TTC549 (cell line): Measurements from ENCODE around the gene RAD52.
"Not testable (repeated sequence)": the region's sequence is repeated elsewhere in the genome, so short reads cannot be mapped to it uniquely, and the experiment has no call there.

ENCODE experiments used
- FAIRE-seq: peaks from 2 replicates; lab custom pipeline; 2012; peaks lifted over from hg19 to GRCh38; lab: Jason Lieb, UNC

RAD52 gene

GRCh38 chr12:966724-967123 is 17.2 kb upstream of the RAD52 start:
- no peak for FAIRE-seq

GRCh38 chr12:958588-959123 is 9.2 kb upstream of the RAD52 start:
- FAIRE-seq = no peak

GRCh38 chr12:955939-956338 is 6.4 kb upstream of the RAD52 start:
- no peak for FAIRE-seq

GRCh38 chr12:954741-955140 is 5.2 kb upstream of the RAD52 start:
- no peak for FAIRE-seq

GRCh38 chr12:953776-954175 is 4.3 kb upstream of the RAD52 start:
- no peak for FAIRE-seq

- FAIRE-seq = no peak
These were observed 1.7 kb upstream of the RAD52 start for GRCh38 chr12:951176-951575.

- no peak for FAIRE-seq
These were observed 1.3 kb downstream of the RAD52 start for GRCh38 chr12:948238-948637.

- FAIRE-seq = no peak
These were observed 2.9 kb downstream of the RAD52 start for GRCh38 chr12:946631-947030.

- FAIRE-seq = no peak
These were observed 3.3 kb downstream of the RAD52 start for GRCh38 chr12:946212-946611.

- FAIRE-seq = no peak
These were observed 5.3 kb downstream of the RAD52 start for GRCh38 chr12:944211-944610.

- no peak for FAIRE-seq
These were observed 6.4 kb downstream of the RAD52 start for GRCh38 chr12:943051-943450.

- no peak for FAIRE-seq
These were observed 10.7 kb downstream of the RAD52 start for GRCh38 chr12:938810-939209.

GRCh38 chr12:936377-937345 is 12.8 kb downstream of the RAD52 start:
- no peak for FAIRE-seq

GRCh38 chr12:935891-936290 is 13.6 kb downstream of the RAD52 start:
- FAIRE-seq = not testable (repeated sequence)

GRCh38 chr12:931591-931990 is 17.9 kb downstream of the RAD52 start:
- FAIRE-seq = no peak

- FAIRE-seq = no peak
These were observed 18.4 kb downstream of the RAD52 start for GRCh38 chr12:931060-931459.

- no peak for FAIRE-seq
These were observed 22.9 kb downstream of the RAD52 start for GRCh38 chr12:926641-927040.

GRCh38 chr12:922285-922684 is 27.2 kb downstream of the RAD52 start:
- FAIRE-seq = no peak

- no peak for FAIRE-seq
These were observed 28.8 kb downstream of the RAD52 start for GRCh38 chr12:920676-921075.

GRCh38 chr12:916712-917445 is 32.6 kb downstream of the RAD52 start:
- FAIRE-seq = no peak

- FAIRE-seq = no peak
These were observed 33.3 kb downstream of the RAD52 start for GRCh38 chr12:916240-916639.

- no peak for FAIRE-seq
These were observed 34.4 kb downstream of the RAD52 start for GRCh38 chr12:915090-915489.
